ENCODE measurements around the gene AUP1. TPM values are rescaled to one million over a fixed set of nuclear protein-coding genes. Genes with fewer than 3 reads are reported as not detected.

Gene AUP1
- total and polyA plus RNA-seq, 2 of the 8 experiments (the other 6 are each of a cell fraction or from before 2014, with no cell fraction given) = 83.4 to 121 TPM

- TF ChIP-seq RNF2 (IDR thresholded peaks at IDR 0.05; ENCODE audit: borderline replicate concordance, low read depth, low read length, missing control alignments, poor library complexity, severe bottlenecking) (no peak), EGR1 (IDR thresholded peaks at IDR 0.05; ENCODE audit: borderline replicate concordance, low read depth, low read length) (no peak), SIN3A (conservative IDR thresholded peaks at IDR 0.05 in 1 of 2, IDR thresholded peaks at IDR 0.05 in 1 of 2; ENCODE audit: low read depth in 1 of 2, low read length in 2 of 2) (no peak), JUN (IDR thresholded peaks at IDR 0.05; ENCODE audit: low read depth, low read length) (no peak)
Measured at GRCh38 chr2:74560591-74560990, 31.1 kb upstream of the AUP1 start (continued).
